Stimulated activated CD4-positive, alpha-beta T cell treated with anti-CD3 and anti-CD28 coated beads, Interleukin-1b, Interleukin-23, amount 100 ng/mL, for 48 hours (primary cell): Measurements from ENCODE around the gene KLF16.

Experiments used
- DNase-seq: peaks from one replicate; pipeline ENCODE4 v3.0.0-alpha.2; 2020

Gene KLF16

GRCh38 chr19:1818549-1819195, 44.7 kb downstream of the KLF16 start:
- no peak for DNase-seq

DNA sequence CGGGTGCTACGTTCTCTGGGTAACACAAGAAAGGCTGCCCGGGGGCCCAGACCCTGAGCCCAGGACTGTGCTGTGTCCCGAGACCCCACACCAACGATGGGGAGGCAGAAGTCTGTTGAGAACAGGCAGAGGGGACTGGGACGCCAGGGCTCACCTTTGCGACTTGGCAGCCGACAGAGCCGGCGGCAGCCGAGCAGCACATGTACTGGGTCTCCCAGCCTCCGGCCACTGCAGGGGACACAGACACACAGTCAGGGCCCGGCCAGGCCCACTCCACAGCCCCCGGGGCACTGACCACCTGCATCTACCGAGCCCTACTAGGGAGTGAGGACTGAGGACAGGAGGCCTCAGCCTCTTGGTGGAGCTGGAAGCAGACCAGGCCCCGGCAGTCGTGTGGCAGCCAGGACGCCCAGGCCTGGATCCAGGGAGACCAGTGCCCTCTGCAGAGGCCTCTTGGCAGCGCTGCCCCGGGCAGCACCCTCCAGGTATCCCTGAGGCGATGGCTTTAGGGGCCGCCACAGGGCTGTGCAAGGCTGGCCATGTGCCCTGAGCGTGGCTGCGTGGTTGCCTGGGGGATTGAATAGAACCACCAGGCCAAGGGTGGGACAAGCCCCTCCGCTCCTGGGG, 45.7 kb downstream of the KLF16 start:
- no peak for DNase-seq

DNA sequence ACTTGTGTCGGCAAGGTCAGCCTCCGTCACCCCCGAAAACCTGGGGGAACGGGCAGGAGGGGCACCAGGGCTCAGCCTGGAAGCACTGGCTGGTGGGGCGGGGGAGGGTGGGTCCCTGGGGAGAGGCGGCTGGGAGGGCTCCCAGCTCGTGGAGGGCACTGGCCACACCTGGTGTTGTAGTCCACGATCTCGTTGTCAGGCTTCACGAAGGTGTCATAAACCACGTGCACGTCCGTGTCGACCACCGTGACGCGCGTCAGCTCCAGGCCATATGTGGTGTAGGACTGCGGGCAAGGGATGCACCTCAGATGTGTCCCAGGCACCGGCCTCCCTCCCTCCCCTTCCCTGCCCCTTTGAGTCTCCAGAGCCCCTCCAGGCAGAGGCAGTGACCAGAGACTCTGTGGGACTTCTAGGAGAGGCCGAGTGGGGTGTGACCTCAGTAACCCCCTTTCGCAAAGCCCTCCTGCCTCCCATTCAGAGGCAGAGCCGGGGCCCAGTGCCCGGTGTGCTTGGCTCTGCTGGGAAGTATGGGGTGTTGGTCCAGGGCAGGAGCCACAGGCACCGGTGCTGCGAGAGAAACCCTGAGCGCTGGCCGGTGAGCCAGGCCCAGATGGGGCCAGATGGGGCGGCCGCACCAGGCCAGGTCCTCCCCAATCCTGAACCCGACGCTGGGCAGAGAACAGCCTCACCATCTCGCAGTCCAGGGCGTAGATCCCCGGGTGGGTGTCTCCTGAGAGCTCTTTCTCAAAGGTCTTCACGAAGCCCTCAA, 46.7 kb downstream of the KLF16 start:
- no peak for DNase-seq

GRCh38 chr19:1815605-1816529, 47.5 kb downstream of the KLF16 start:
- no peak for DNase-seq

DNA sequence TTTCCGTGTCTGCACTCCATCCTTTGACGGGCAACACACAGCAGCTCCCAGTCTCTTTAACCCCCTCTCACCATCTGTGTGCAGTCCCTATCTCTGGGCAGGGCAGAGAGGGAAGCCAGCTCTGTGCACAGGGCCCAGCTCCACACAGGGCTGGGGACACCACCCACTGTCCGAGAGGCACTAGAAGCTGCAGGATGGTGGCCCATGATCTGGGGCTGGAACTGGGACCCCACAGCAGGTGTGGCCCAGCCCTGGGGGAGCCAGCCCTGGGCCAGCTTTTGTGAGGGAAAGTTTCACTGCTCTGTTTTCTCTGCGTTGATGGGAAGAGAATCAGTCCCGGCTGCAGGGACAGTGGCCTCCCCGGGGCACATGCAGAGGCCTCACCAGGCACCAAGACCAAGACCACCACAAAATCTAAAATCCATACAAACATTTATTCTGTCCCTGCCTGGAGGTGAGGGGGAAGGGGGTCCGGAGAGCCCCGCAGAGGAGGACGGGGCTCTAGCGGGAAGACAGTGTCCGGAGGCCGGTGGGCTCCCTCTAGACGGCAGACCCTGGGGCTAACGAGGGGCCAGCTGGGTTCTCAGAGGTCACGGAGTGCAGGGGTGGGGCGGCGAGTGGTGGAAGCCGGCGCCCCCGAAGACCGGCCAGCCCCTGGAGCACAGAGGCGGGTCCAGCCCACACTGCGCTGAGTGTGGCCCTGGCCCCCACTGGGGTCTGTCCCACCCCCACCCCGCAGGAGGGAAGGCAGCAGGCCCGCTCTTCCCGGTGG, 48.4 kb downstream of the KLF16 start:
- no peak for DNase-seq

- no peak for DNase-seq
These were observed 49.0 kb downstream of the KLF16 start for GRCh38 chr19:1814391-1814790.

- no peak for DNase-seq
These were observed 49.9 kb downstream of the KLF16 start for GRCh38 chr19:1813192-1814182.

DNA sequence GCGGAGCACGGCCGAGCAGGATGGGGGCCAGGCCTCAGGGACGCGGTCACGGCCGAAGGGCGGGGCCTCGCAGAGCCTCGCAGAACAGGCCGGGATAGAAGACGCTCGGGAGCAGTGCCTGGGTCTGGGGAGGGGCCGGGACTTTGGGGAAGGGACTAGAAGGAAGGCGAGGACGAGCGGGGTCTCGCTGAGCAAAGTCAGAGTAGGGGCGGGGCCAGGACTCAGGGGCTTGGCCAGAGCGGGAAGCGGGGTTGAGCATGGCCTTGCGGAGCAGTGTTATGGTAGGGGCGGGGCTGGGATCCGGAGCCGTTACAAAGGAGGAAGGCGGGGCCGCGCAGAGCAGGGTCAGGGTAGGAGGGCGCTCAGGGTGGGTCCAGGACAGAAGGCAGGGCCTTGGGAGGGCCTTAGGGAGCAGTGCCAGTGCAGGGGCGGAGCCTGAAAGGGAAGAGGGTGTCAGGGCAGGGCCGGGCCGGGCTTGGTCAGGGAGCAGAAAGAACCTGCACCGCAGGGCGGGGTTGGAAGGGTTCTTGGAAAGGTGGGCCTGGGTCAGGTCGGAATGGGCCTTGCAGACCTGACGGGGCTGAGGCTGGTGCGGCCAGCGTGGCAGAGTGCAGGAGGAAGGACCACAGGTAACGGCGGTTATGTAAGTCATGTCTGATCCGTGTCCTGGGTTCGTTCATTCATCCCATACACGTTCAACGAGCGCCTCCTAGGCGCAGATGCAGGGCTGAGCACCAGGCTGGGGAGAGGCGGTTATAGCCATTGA, 50.8 kb downstream of the KLF16 start:
- peak; percentile 90 for DNase-seq

DNA sequence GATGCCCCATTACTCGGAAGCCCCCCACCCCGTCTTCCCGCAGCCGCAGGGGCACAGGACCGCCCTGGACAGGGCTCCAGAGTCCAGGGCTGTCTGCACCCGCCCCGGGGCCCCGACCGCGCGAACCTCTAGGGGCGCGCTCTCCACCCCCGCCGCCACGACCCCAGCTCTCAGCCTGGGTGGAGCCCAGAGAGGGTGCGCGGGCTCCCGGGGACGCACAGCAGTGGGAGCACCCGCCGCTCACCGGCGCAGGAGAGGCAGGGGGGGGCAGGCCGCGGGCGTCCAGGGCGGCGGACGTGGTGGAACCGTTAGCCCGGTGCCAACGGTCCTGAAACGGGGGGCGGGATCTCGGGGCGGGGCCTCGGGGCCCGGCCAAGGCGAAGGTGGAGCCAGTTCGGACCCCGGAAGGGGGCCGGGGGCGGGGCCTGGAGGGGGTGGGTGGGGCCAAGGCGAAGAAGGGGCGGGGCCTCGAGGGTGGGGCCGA, 51.4 kb downstream of the KLF16 start, which contains the start of gene ATP8B3:
TSS of gene ATP8B3 (minus strand) at position 335 of the 484 bp plus-strand sequence. CDS start 540 bp downstream, outside the sequence.
- no peak for DNase-seq

DNA sequence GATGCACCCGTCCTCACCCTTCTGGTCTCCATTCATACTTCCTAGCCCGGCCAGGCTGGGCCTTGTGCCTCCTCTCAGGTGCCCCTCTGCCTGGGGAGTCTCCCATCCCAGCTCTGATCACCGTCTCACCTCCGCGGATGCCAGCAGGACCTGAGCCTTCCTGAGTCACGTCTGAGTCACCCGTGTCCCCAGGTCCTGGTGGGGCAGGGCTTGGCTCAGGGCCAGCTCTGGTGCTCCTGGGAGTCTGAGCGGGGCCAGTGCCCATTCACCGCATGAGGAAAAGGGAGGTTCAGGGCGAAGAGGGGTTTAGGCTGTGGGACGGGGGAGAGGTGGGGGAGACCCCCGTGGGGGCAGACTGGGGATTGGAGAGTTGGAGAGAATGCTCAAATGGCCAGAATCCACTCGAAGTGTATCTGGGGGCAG, 51.9 kb downstream of the KLF16 start:
- DNase-seq: peak; percentile 60

- no peak for DNase-seq
These were observed 52.8 kb downstream of the KLF16 start for GRCh38 chr19:1810439-1811160.

DNA sequence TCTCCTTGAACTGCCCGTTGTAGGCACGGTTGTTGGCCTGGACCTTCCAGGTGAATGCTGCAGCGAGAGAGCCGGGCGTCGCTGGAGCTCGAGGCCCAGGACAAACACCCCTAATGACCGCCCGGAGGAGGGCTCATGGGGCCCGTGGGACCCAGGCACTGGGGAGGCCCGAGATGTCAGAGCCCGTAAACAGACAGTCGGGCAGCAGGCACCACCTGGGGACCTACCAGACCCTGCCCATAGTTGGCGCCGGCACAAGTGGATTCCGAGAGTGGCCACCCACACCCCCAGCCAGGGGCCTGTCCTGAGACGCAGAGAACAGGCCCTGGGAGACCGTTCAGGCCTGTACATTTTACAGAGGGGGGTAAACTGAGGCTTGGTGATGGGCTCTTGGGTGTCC, 53.7 kb downstream of the KLF16 start:
- no peak for DNase-seq

DNA sequence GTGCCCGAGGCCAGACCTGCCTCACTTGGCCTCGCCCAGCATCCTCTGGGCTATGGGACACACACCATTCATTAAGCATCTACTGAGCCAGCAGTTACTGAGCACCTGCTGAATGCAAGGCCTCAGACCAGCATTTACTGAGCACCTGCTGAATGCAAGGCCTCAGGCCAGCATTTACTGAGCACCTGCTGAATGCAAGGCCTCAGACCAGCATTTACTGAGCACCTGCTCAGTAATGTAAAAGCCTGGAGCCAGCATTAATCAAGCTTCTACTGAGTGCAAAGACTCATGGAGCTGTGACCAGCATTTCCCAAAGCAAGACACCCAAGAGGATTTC, 55.0 kb downstream of the KLF16 start:
- DNase-seq: no peak

GRCh38 chr19:1807695-1808394, 55.5 kb downstream of the KLF16 start:
- DNase-seq: no peak

- DNase-seq: no peak
These were observed 56.2 kb downstream of the KLF16 start for GRCh38 chr19:1807030-1807694.

GRCh38 chr19:1806184-1807029, 57.0 kb downstream of the KLF16 start:
- DNase-seq: no peak
